PC-9 (cell line): Measurements from ENCODE around the gene PRR23A. TPM values are rescaled to one million over a fixed set of nuclear protein-coding genes. Genes with fewer than 3 reads are reported as not detected.

ENCODE experiments used
- BruUV-seq: library from RNA; stranded (reverse); fragments of 400-500 nt; replicated peaks from 2 replicates; lab custom pipeline; 2021; lab: Mats Ljungman, UMichigan
- CTCF ChIA-PET: fragments of 300-600 bp; sonication (Branson Sonifier 250); formaldehyde crosslinking; loops from one replicate; lab custom pipeline; 2022; ENCODE audit warnings: antibody characterized with exemption; lab: Charles Lee
- POLR2A ChIA-PET: fragments of 300-600 bp; sonication (Branson Sonifier 250); formaldehyde crosslinking; loops from one replicate; lab custom pipeline; 2022; ENCODE audit warnings: antibody characterized with exemption; ENCODE audit not compliant: unreplicated experiment; lab: Charles Lee
- DNase-seq, 2 experiments: peaks; one replicate each; pipeline versions ENCODE4 v3.0.0 to v3.0.0-alpha.2; 2015 to 2022; ENCODE audit warnings: mixed read lengths in 1 of 2
- H2AFZ ChIP-seq: fragments of 200-600 bp; sonication (generic); 2 replicates; pipeline ENCODE4 v1.8.1; 2017; ENCODE audit warnings: antibody characterized with exemption
- H3F3A ChIP-seq: fragments of 200-600 bp; sonication (generic); 2 replicates; pipeline ENCODE4 v1.8.1; 2017; ENCODE audit warnings: antibody characterized with exemption, mild to moderate bottlenecking, low read depth; ENCODE audit not compliant: insufficient read depth
- H3K27ac ChIP-seq: fragments of 200-600 bp; sonication (generic); 2 replicates; pipeline ENCODE4 v1.6.1; 2016; ENCODE audit warnings: mixed run types
- H3K27me3 ChIP-seq: fragments of 200-600 bp; sonication (generic); 2 replicates; pipeline ENCODE4 v1.6.1; 2016; ENCODE audit warnings: low read depth, mixed run types; ENCODE audit not compliant: insufficient read depth
- H3K36me3 ChIP-seq: fragments of 200-600 bp; sonication (generic); 2 replicates; pipeline ENCODE4 v1.6.1; 2016; ENCODE audit warnings: low read depth, mixed run types
- H3K4me1 ChIP-seq: fragments of 200-600 bp; sonication (generic); replicated peaks from 2 replicates; pipeline ENCODE4 v1.6.1; 2016; ENCODE audit warnings: mixed run types; ENCODE audit not compliant: insufficient read depth
- H3K4me2 ChIP-seq: fragments of 200-600 bp; sonication (generic); 2 replicates; pipeline ENCODE4 v1.6.1; 2017; ENCODE audit warnings: mixed run types
- H3K4me3 ChIP-seq: fragments of 200-600 bp; sonication (generic); 2 replicates; pipeline ENCODE4 v1.6.1; 2016; ENCODE audit warnings: mixed run types
- H3K79me2 ChIP-seq: fragments of 200-600 bp; sonication (generic); 2 replicates; pipeline ENCODE4 v1.6.1; 2017; ENCODE audit warnings: low read depth, mixed run types
- H3K9me2 ChIP-seq: fragments of 200-600 bp; sonication (generic); 2 replicates; pipeline ENCODE4 v1.8.1; 2017; ENCODE audit warnings: mild to moderate bottlenecking; ENCODE audit not compliant: insufficient read depth
- H3K9me3 ChIP-seq: fragments of 200-600 bp; sonication (generic); 2 replicates; pipeline ENCODE4 v1.8.1; 2016; ENCODE audit warnings: low read depth; ENCODE audit not compliant: insufficient read depth
- H4K20me1 ChIP-seq: fragments of 200-600 bp; sonication (generic); 2 replicates; pipeline ENCODE4 v1.8.1; 2017; ENCODE audit not compliant: insufficient read depth
- CTCF ChIP-seq: fragments of 200-600 bp; sonication (generic); conservative IDR thresholded peaks from 2 replicates; pipeline ENCODE4 v1.6.1; 2017; ENCODE audit warnings: mixed run types, antibody characterized with exemption, mild to moderate bottlenecking, moderate library complexity
- EZH2 ChIP-seq: fragments of 200-600 bp; sonication (generic); IDR thresholded peaks from 2 replicates; pipeline ENCODE4 v1.8.0; 2017; ENCODE audit warnings: antibody characterized with exemption, low read depth
- intact Hi-C: fragments of 100-400 bp; cut with micrococcal nuclease; formaldehyde crosslinking; loops from one replicate; pipeline ENCODE4 v1.10.0; 2022; ENCODE audit not compliant: unreplicated experiment
- total RNA-seq: library from RNA; stranded (reverse); gene quantifications from 2 replicates; pipeline ENCODE4 v1.2.3, GENCODE V29; 2021

The PRR23A gene
- total RNA-seq, 1 experiment from 2014 or later: not detected

- Histone ChIP-seq H3K9me2 (no peaks in the 10 kb centered on the region), H3K27me3 (0 out of 2 replicates have a peak, but pooled peaks cover 5% of the 10 kb centered on the region), H3K9me3 (no peaks in the 10 kb centered on the region), H3F3A (no peaks in the 10 kb centered on the region), H2AFZ (no peak overlapping the region), H4K20me1 (no peaks in the 10 kb centered on the region), H3K27ac (no peak overlapping the region), H3K4me1 (no peaks in the 10 kb centered on the region), H3K4me3 (no peak overlapping the region), H3K79me2 (no peaks in the 10 kb centered on the region), H3K36me3 (no peaks in the 10 kb centered on the region), H3K4me2 (no peak overlapping the region)
- TF ChIP-seq CTCF (no peak), EZH2 (no peak)
- DNase-seq: no peak
- no TSS peak for BruUV-seq
- POLR2A ChIA-PET: no interaction called here
- CTCF ChIA-PET: no interaction called here
- intact Hi-C loops: no loop called here
Observed at GRCh38 chr3:138964264-138964663, 41.8 kb downstream of the PRR23A start.

GRCh38 chr3:138962854-138963560, 43.1 kb downstream of the PRR23A start:
- H3K4me2 ChIP-seq: no peak overlapping the region

GRCh38 chr3:138960417-138960852, 45.6 kb downstream of the PRR23A start:
- no peak for TF ChIP-seq CTCF
- no peak for TF ChIP-seq EZH2

More at GRCh38 chr3:138962854-138963560, 43.1 kb downstream of the PRR23A start:
- no peaks in the 10 kb centered on the region for H3K9me3 ChIP-seq
- H3F3A ChIP-seq: no peaks in the 10 kb centered on the region
- no TSS peak for BruUV-seq
- no peak for DNase-seq
- H3K27me3 ChIP-seq: 0 out of 2 replicates have a peak, but pooled peaks cover 5% of the 10 kb centered on the region
- no peaks in the 10 kb centered on the region for H4K20me1 ChIP-seq
- TF ChIP-seq CTCF: no peak
- no peak for TF ChIP-seq EZH2
- CTCF ChIA-PET: no interaction called here
- H3K27ac ChIP-seq: no peak overlapping the region
- no peaks in the 10 kb centered on the region for H3K9me2 ChIP-seq
- no peak overlapping the region for H2AFZ ChIP-seq
- POLR2A ChIA-PET: no interaction called here
- no peaks in the 10 kb centered on the region for H3K4me1 ChIP-seq
- no peaks in the 10 kb centered on the region for H3K79me2 ChIP-seq
- intact Hi-C loops: no loop called here
- H3K36me3 ChIP-seq: no peaks in the 10 kb centered on the region
- no peak overlapping the region for H3K4me3 ChIP-seq

More at GRCh38 chr3:138960417-138960852, 45.6 kb downstream of the PRR23A start:
- intact Hi-C loops: no loop called here
- CTCF ChIA-PET: no interaction called here
- Histone ChIP-seq H4K20me1 (no peaks in the 10 kb centered on the region), H2AFZ (no peak overlapping the region), H3K36me3 (no peaks in the 10 kb centered on the region), H3F3A (no peaks in the 10 kb centered on the region), H3K27me3 (no peaks in the 10 kb centered on the region), H3K79me2 (no peaks in the 10 kb centered on the region), H3K4me2 (no peak overlapping the region), H3K9me3 (no peaks in the 10 kb centered on the region), H3K4me1 (no peaks in the 10 kb centered on the region), H3K4me3 (no peak overlapping the region), H3K27ac (no peak overlapping the region), H3K9me2 (no peaks in the 10 kb centered on the region)
- no TSS peak for BruUV-seq
- POLR2A ChIA-PET: no interaction called here
- DNase-seq: no peak

Other genes starting within 250 kb of the PRR23A start
- gene PIK3CB, start 171.3 kb downstream of the PRR23A start, total RNA-seq: 41.9 and 47.8 TPM in 2 replicates
- gene FOXL2, start 59.1 kb downstream of the PRR23A start, total RNA-seq: not detected in 2 replicates
- 0.09 and 0.18 TPM in 2 replicates for gene FOXL2NB, start 59.1 kb downstream of the PRR23A start, total RNA-seq
- not detected in 2 replicates for gene PRR23B, start 14.7 kb upstream of the PRR23A start, total RNA-seq
- not detected in 2 replicates for gene PRR23C, start 38.6 kb upstream of the PRR23A start, total RNA-seq